ENCODE data around the gene KRTAP10-1. TPM values are rescaled to one million over a fixed set of nuclear protein-coding genes. Genes with fewer than 3 reads are reported as not detected.

KRTAP10-1 gene
- total and polyA plus RNA-seq, 9 of the 15 experiments (the other 6 are each of a cell fraction or from before 2014, with no cell fraction given): not detected

GRCh38 chr21:44499211-44499560 is 40.8 kb downstream of the KRTAP10-1 start:
- intact Hi-C loops (cut with micrococcal nuclease) (no loop called here), in situ Hi-C loops (cut with MboI) (no loop called here)
- ATAC-seq (no peak), DNase-seq (ENCODE audit: extremely low read depth in 1 of 4, low spot score in 3 of 4) (no peak), FAIRE-seq (no peak)
- no TSS peak for BruUV-seq (replicated peaks)
- Histone ChIP-seq H3K9ac (ENCODE audit: insufficient read depth in 1 of 2, low read depth in 2 of 2, low read length in 2 of 2) (no peak overlapping the region), H3K4me3 (no peak overlapping the region), H3K27ac (ENCODE audit: extremely low read depth, low read depth, low read length) (no peak overlapping the region), H3K4me1 (replicated peaks in 1 of 2; ENCODE audit: control insufficient read depth in 2 of 2, insufficient read depth in 2 of 2, low read length in 2 of 2) (peaks cover 0 to 28% of the 10 kb centered on the region in 2 experiments; a peak in 3 of 5 replicates), H3K27me3 (ENCODE audit: control insufficient read depth in 2 of 2, insufficient read depth in 2 of 2, low read length in 2 of 2) (peaks cover 78 to 94% of the 10 kb centered on the region in 2 experiments), H2AFZ (ENCODE audit: low read depth, low read length) (no peak overlapping the region), H3K9me1 (ENCODE audit: control insufficient read depth, insufficient read depth, low read length) (no peaks in the 10 kb centered on the region), H3K79me2 (ENCODE audit: control insufficient read depth, insufficient read depth, low read length) (no peaks in the 10 kb centered on the region), H4K20me1 (replicated peaks; ENCODE audit: control insufficient read depth, insufficient read depth, low read length) (peaks cover 8% of the 10 kb centered on the region), H3K9me3 (replicated peaks; ENCODE audit: control insufficient read depth, insufficient read depth, low read depth, low read length) (no peaks in the 10 kb centered on the region), H3K36me3 (ENCODE audit: control insufficient read depth, insufficient read depth, low read length) (no peaks in the 10 kb centered on the region), H3K4me2 (ENCODE audit: insufficient read depth, low read length) (no peak overlapping the region)
- POLR2A ChIA-PET: no interaction called here
- TF ChIP-seq RB1 (IDR thresholded peaks at IDR 0.05; ENCODE audit: low read depth) (no peak), CSDE1 (IDR thresholded peaks at IDR 0.05) (no peak), SP2 (IDR thresholded peaks at IDR 0.05; ENCODE audit: extremely low read depth, low read depth, low read length, poor library complexity, severe bottlenecking) (no peak), TBL1XR1 (IDR thresholded peaks at IDR 0.05; ENCODE audit: low read length in 2 of 2) (no peak), ZNF57 (CRISPR knock-in tag; IDR thresholded peaks at IDR 0.05) (no peak), GTF2E2 (tag; IDR thresholded peaks at IDR 0.05) (no peak), SAP30 (IDR thresholded peaks at IDR 0.05; ENCODE audit: borderline replicate concordance, insufficient read depth, low read depth, low read length, poor library complexity, severe bottlenecking) (no peak), SRSF1 (IDR thresholded peaks at IDR 0.05; ENCODE audit: low read depth, low read length) (no peak), CEBPB (tag; IDR thresholded peaks at IDR 0.05) (no peak)
- WGBS (ENCODE audit: insufficient coverage, low coverage, missing lambda C conversion rate): 11% methylated on average over 15 of the region's 18 CpGs
- CTCF ChIA-PET (ENCODE audit: low intra/inter-chr PET ratio): no interaction called here

Data from K562 (cell line).